D721Med (cell line): Measurements from ENCODE around the gene WDHD1.
"Not testable (repeated sequence)": the region's sequence is repeated elsewhere in the genome, so short reads cannot be mapped to it uniquely, and the experiment has no call there.

Experiments
- DNase-seq: peaks from one replicate; pipeline ENCODE4 v3.0.0; 2011; ENCODE audit warnings: low spot score; ENCODE audit not compliant: insufficient read length
- FAIRE-seq: peaks from 2 replicates; lab custom pipeline; 2011; peaks lifted over from hg19 to GRCh38; lab: Jason Lieb, UNC
- CTCF ChIP-seq: IDR thresholded peaks from 2 replicates; pipeline ENCODE4 v1.5.1; 2012; ENCODE audit warnings: mild to moderate bottlenecking, control low read depth; ENCODE audit not compliant: insufficient read depth; ENCODE audit errors: missing control alignments

Gene WDHD1

GRCh38 chr14:54933006-54933405 is 93.9 kb downstream of the WDHD1 start:
- FAIRE-seq (peak; percentile 46), DNase-seq (no peak)
- TF ChIP-seq CTCF: no peak

- TF ChIP-seq CTCF: no peak
- FAIRE-seq (no peak), DNase-seq (no peak)
These were observed 95.1 kb downstream of the WDHD1 start for GRCh38 chr14:54931598-54932340.

GRCh38 chr14:54931101-54931500 is 95.8 kb downstream of the WDHD1 start:
- no peak for TF ChIP-seq CTCF
- FAIRE-seq: no peak
- DNase-seq: no peak

GRCh38 chr14:54929556-54929955 is 97.3 kb downstream of the WDHD1 start:
- DNase-seq (no peak), FAIRE-seq (no peak)
- TF ChIP-seq CTCF: no peak

- TF ChIP-seq CTCF: no peak
- DNase-seq (no peak), FAIRE-seq (no peak)
These were observed 98.7 kb downstream of the WDHD1 start for GRCh38 chr14:54928216-54928615.

- no peak for TF ChIP-seq CTCF
- DNase-seq (no peak), FAIRE-seq (no peak)
These were observed 99.3 kb downstream of the WDHD1 start for GRCh38 chr14:54927551-54927950.

- not testable (repeated sequence) for FAIRE-seq, DNase-seq
These were observed 100.3 kb downstream of the WDHD1 start for GRCh38 chr14:54926570-54926969.
